ENCODE data around the gene WNT7B.

The WNT7B gene

DNA sequence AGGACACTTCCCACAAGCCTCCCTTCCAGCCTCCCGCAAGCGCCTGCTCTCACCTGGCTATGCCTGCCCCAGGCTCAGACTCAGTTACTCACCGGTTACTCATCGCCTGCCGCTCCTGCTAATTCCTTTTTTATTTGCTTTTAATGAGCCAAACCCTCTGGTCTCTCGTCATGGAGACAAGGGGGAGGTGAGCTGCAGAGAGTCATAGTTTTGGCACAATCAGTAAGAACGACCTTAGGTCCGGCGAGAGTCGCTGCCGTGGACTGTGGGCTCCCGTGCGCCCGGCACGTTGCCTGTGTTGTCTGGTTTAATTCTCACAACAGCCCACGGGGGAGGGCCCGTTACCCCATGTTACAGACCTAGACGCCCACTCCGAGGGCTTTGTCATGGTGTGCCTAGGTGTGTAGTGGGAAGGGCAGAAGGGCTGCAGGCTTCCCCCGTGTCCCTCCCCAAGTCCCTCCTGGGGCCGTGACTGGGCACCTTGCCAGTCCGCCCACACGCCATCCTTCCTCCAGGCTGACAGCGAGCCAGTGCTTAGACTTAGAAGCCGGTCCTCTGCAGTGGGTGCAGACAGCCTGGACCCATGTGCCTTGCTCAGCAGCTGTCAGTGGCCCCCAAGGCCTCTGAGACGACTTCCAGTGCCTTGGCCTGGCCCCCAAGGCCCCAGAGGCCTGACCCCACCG, 42.2 kb downstream of the WNT7B start:
- CTCF ChIA-PET = no interaction called here
- DNase-seq (ENCODE audit: low read depth, low spot score) = peak; percentile 76
- H3K4me3 ChIP-seq (ENCODE audit: low read depth, low read length) = peak overlapping the region; percentile 43
- no peak for TF ChIP-seq CTCF (IDR thresholded peaks at IDR 0.05; ENCODE audit: insufficient read depth, low read length, missing control alignments)
- POLR2A ChIA-PET = interaction anchor here (0.6 kb wide), 1 partner anchor 37 kb away, joined by 3 read pairs; no protein-coding TSS in a partner anchor

DNA sequence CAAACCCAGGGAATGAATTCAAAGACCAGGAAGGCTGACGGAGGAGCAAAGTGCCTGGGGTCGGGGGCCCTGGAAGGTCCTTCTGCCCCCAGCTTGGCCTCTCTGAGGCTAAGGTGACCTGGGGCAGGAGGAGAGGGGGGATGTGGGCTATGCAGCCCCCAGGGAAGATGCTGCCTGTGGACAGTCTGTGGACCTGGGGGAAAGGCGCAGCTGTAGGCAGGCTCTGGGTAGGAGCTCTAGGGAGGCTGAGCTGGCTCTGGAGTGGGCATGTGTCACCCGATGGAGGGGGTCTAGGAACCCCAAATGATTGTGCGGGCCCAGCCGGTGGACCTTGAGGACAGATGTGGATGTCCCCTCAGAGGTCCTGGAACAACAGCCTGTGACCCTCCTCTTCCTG, 42.8 kb downstream of the WNT7B start:
- DNase-seq (ENCODE audit: low read depth, low spot score) = no peak
- POLR2A ChIA-PET = no interaction called here
- H3K4me3 ChIP-seq (ENCODE audit: low read depth, low read length) = no peak overlapping the region
- TF ChIP-seq CTCF (IDR thresholded peaks at IDR 0.05; ENCODE audit: insufficient read depth, low read length, missing control alignments) = no peak
- CTCF ChIA-PET = no interaction called here

DNA sequence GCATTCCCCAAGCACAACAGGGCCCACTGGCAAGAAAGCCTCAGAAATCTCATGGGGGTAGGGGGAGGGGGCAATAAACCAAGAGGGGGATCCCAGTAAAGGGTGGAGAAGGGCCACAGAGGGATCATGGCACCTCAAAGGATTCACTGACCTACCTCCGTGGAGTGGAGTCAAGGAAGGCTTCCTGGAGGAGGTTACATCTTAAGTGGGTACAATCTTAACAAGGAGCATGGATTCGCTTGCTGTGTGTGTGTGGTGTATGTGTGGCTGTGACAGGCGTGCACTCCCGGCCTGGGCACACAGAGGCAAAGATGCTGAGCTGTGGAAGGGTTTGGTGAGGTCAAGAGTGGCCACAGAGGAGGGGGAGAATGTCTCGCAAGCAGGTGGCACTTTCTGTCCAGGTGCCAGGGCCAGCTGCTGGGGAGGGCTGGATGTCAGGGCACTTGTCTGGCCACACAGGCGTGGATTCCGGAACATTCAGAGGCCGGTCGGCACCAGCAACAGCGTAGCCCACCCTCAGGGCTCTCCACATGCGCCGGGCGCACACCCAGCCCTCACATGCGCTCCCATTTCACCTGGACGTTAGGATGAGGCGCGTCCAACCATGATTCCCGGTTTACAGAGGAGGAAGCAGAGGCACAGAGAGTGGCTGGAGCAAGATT, 43.3 kb downstream of the WNT7B start:
- DNase-seq (ENCODE audit: low read depth, low spot score) = no peak
- H3K4me3 ChIP-seq (ENCODE audit: low read depth, low read length) = no peak overlapping the region
- POLR2A ChIA-PET = no interaction called here
- CTCF ChIA-PET = interaction anchor here (2.5 kb wide), 1 partner anchor 69 kb away, joined by 11 read pairs; no protein-coding TSS in a partner anchor
- no peak for TF ChIP-seq CTCF (IDR thresholded peaks at IDR 0.05; ENCODE audit: insufficient read depth, low read length, missing control alignments)

GRCh38 chr22:45932071-45932470, 44.9 kb downstream of the WNT7B start:
- no peak overlapping the region for H3K4me3 ChIP-seq (ENCODE audit: low read depth, low read length)
- DNase-seq (ENCODE audit: low read depth, low spot score) = no peak
- POLR2A ChIA-PET = no interaction called here
- CTCF ChIA-PET = interaction anchor here (2.5 kb wide), 1 partner anchor 68 kb away, joined by 11 read pairs; no protein-coding TSS in a partner anchor
- no peak for TF ChIP-seq CTCF (IDR thresholded peaks at IDR 0.05; ENCODE audit: insufficient read depth, low read length, missing control alignments)

- CTCF ChIA-PET = interaction anchor here (2.5 kb wide), 1 partner anchor 67 kb away, joined by 11 read pairs; no protein-coding TSS in a partner anchor
- H3K4me3 ChIP-seq (ENCODE audit: low read depth, low read length) = no peak overlapping the region
- TF ChIP-seq CTCF (IDR thresholded peaks at IDR 0.05; ENCODE audit: insufficient read depth, low read length, missing control alignments) = no peak
- POLR2A ChIA-PET = no interaction called here
- DNase-seq (ENCODE audit: low read depth, low spot score) = no peak
These were observed 45.9 kb downstream of the WNT7B start for GRCh38 chr22:45931042-45931441.

- H3K4me3 ChIP-seq (ENCODE audit: low read depth, low read length) = no peak overlapping the region
- no peak for DNase-seq (ENCODE audit: low read depth, low spot score)
- ChIA-PET POLR2A (no interaction called here), CTCF (no interaction called here)
- TF ChIP-seq CTCF (IDR thresholded peaks at IDR 0.05; ENCODE audit: insufficient read depth, low read length, missing control alignments) = no peak
These were observed 46.6 kb downstream of the WNT7B start for GRCh38 chr22:45930324-45930723.

Data from AG04449 (cell line).